Measurements from ENCODE around the gene MON1A.

The MON1A gene, protein sequence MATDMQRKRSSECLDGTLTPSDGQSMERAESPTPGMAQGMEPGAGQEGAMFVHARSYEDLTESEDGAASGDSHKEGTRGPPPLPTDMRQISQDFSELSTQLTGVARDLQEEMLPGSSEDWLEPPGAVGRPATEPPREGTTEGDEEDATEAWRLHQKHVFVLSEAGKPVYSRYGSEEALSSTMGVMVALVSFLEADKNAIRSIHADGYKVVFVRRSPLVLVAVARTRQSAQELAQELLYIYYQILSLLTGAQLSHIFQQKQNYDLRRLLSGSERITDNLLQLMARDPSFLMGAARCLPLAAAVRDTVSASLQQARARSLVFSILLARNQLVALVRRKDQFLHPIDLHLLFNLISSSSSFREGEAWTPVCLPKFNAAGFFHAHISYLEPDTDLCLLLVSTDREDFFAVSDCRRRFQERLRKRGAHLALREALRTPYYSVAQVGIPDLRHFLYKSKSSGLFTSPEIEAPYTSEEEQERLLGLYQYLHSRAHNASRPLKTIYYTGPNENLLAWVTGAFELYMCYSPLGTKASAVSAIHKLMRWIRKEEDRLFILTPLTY

DNA sequence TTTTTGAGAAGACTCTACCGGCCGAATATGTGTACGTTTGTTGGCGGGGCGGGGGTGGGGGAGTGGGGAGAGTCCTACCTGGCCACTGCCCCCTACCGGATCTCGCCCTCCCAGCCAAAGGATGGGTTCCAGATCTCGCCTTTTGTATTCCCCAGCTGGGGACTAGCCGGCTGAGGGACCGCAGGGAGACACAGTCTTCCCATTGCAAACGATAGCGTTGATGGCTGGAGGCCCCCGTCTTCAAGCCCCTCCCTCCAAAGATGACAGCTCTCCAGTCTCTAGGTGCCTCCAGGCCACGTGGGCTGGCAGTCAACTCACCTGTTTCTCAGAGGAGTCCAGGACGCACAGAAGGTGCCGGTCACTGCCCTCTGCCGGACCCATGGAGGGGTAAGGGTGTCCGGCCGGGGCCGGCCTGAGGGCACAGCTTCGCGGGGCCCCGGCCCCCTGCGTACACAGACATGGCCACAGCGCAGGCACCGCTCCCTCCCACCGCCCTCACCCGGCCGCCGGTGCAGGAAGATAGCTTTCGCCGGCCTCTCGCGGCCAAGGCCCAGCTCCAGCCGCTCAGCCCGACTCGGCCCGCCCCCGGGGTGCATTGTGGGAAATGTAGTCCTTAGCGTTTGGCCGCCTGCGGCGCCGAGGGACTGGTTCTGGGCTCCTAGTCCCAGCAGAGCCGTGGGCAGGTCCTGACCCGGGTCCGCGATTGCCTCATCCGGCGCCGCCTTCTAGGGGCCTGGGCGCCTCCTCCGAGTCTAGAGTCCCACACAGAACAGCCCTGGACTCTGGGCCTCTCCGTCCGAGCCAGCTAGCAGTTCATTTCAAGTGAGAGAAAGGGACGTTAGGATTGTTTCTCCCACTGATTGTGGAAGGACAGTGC, at the start of gene MON1A:
Gene MON1A, minus strand, starts transcription at position 521 of the 877 bp plus-strand sequence. CDS start 16,465 bp downstream, outside the sequence.
- peak within 1 kb of the TSS; percentile 99 for H3K4me2 ChIP-seq (ENCODE audit: low read length)
- no peak for TF ChIP-seq EZH2phosphoT487 (IDR thresholded peaks at IDR 0.05; ENCODE audit: borderline replicate concordance, low read length)
- TF ChIP-seq, protein P1, sequence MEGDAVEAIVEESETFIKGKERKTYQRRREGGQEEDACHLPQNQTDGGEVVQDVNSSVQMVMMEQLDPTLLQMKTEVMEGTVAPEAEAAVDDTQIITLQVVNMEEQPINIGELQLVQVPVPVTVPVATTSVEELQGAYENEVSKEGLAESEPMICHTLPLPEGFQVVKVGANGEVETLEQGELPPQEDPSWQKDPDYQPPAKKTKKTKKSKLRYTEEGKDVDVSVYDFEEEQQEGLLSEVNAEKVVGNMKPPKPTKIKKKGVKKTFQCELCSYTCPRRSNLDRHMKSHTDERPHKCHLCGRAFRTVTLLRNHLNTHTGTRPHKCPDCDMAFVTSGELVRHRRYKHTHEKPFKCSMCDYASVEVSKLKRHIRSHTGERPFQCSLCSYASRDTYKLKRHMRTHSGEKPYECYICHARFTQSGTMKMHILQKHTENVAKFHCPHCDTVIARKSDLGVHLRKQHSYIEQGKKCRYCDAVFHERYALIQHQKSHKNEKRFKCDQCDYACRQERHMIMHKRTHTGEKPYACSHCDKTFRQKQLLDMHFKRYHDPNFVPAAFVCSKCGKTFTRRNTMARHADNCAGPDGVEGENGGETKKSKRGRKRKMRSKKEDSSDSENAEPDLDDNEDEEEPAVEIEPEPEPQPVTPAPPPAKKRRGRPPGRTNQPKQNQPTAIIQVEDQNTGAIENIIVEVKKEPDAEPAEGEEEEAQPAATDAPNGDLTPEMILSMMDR (IDR thresholded peaks at IDR 0.05; ENCODE audit: low read depth, low read length, poor library complexity, severe bottlenecking), result peak; percentile 56

DNA sequence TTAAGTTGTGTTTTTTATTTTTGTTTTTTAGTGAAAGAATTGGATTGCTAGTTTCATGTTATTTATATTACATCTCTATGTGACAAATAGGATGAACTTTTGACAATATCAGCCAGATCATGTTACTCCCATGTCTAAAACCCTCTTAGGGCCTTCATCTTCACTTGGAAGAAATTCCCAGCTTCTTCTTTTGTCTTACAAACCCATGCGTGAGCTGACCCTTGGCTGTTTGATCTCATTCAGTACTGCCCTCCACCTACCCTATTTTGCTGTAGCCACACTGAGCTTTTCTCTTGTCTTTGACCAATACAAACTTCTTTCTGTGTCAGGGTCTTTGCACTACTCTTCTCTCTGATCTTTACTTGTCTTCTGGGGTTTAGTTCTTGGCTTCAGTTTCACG, 47.3 kb upstream of the MON1A start:
- no peaks in the 10 kb centered on the region for H3K9me2 ChIP-seq (replicated peaks; ENCODE audit: control insufficient read depth, low read length)
- H3K9me3 ChIP-seq (ENCODE audit: control insufficient read depth, insufficient read depth, low read length), result no peaks in the 10 kb centered on the region
- TF ChIP-seq, protein P1 (IDR thresholded peaks at IDR 0.05; ENCODE audit: low read depth, low read length, poor library complexity, severe bottlenecking), result no peak
- no peak for TF ChIP-seq EZH2phosphoT487 (IDR thresholded peaks at IDR 0.05; ENCODE audit: borderline replicate concordance, low read length)
- H3K36me3 ChIP-seq (ENCODE audit: control insufficient read depth, low read length), result peaks cover 84% of the 10 kb centered on the region
- no peaks in the 10 kb centered on the region for H3K27me3 ChIP-seq (ENCODE audit: control insufficient read depth, low read length)
- no peaks in the 10 kb centered on the region for H4K20me1 ChIP-seq (ENCODE audit: control insufficient read depth, insufficient read depth, low read depth, low read length)
- H3K27ac ChIP-seq (ENCODE audit: low read depth, low read length), result no peak overlapping the region
- H3F3A ChIP-seq (ENCODE audit: control insufficient read depth, insufficient read depth), result peaks cover 9% of the 10 kb centered on the region
- H3K79me2 ChIP-seq (ENCODE audit: control insufficient read depth, low read length), result peaks cover 91% of the 10 kb centered on the region
- no peak overlapping the region for H3K4me3 ChIP-seq (ENCODE audit: low read length)
- H3K4me1 ChIP-seq (ENCODE audit: control insufficient read depth, low read length), result 0 out of 2 replicates have a peak, but pooled peaks cover 6% of the 10 kb centered on the region
- no peak overlapping the region for H3K4me2 ChIP-seq (ENCODE audit: low read length)

More for the DNA sequence above, at the start of gene MON1A:
- Histone ChIP-seq H3K4me3 (ENCODE audit: low read length) (peak within 1 kb of the TSS; percentile 85), H3K27ac (ENCODE audit: low read depth, low read length) (peak within 1 kb of the TSS; percentile 67), H3K79me2 (ENCODE audit: control insufficient read depth, low read length) (peaks cover 40% of the 10 kb centered on the region), H3K9me3 (ENCODE audit: control insufficient read depth, insufficient read depth, low read length) (no peaks in the 10 kb centered on the region), H4K20me1 (ENCODE audit: control insufficient read depth, insufficient read depth, low read depth, low read length) (no peaks in the 10 kb centered on the region), H3F3A (ENCODE audit: control insufficient read depth, insufficient read depth) (no peaks in the 10 kb centered on the region; the same call in 1 of the 2 replicates), H3K4me1 (ENCODE audit: control insufficient read depth, low read length) (peaks cover 39% of the 10 kb centered on the region), H3K36me3 (ENCODE audit: control insufficient read depth, low read length) (peaks cover 14% of the 10 kb centered on the region; the same call in 1 of the 2 replicates), H3K27me3 (ENCODE audit: control insufficient read depth, low read length) (no peaks in the 10 kb centered on the region), H3K9me2 (replicated peaks; ENCODE audit: control insufficient read depth, low read length) (no peaks in the 10 kb centered on the region)

DNA sequence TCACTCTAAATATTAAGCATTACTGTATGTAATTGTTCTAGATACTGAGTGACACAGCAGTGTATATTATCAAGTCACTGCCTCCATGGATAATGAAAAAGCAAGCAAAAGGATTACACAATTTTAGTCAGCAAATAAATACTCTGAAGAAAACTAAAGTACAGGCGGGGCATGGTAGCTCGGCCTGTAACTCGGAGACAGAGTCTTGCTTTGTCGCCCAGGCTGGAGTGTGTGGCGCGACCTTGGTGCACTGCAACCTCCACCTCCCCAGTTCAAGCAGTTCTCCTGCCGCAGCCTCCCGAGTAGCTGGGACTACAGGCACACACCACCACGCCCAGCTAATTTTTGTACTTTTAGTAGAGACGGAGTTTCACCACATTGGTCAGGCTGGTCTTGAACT, 43.0 kb upstream of the MON1A start:
- Histone ChIP-seq H3K36me3 (ENCODE audit: control insufficient read depth, low read length) (peaks cover 80% of the 10 kb centered on the region), H3K27me3 (ENCODE audit: control insufficient read depth, low read length) (no peaks in the 10 kb centered on the region), H3K4me1 (ENCODE audit: control insufficient read depth, low read length) (peaks cover 31% of the 10 kb centered on the region), H3K9me2 (replicated peaks; ENCODE audit: control insufficient read depth, low read length) (no peaks in the 10 kb centered on the region), H3K79me2 (ENCODE audit: control insufficient read depth, low read length) (peaks cover 93% of the 10 kb centered on the region), H4K20me1 (ENCODE audit: control insufficient read depth, insufficient read depth, low read depth, low read length) (no peaks in the 10 kb centered on the region), H3F3A (ENCODE audit: control insufficient read depth, insufficient read depth) (no peaks in the 10 kb centered on the region; the same call in 1 of the 2 replicates), H3K4me3 (ENCODE audit: low read length) (no peak overlapping the region), H3K27ac (ENCODE audit: low read depth, low read length) (no peak overlapping the region), H3K9me3 (ENCODE audit: control insufficient read depth, insufficient read depth, low read length) (no peaks in the 10 kb centered on the region), H3K4me2 (ENCODE audit: low read length) (no peak overlapping the region)
- TF ChIP-seq EZH2phosphoT487 (IDR thresholded peaks at IDR 0.05; ENCODE audit: borderline replicate concordance, low read length), result no peak
- TF ChIP-seq, protein P1 (IDR thresholded peaks at IDR 0.05; ENCODE audit: low read depth, low read length, poor library complexity, severe bottlenecking), result no peak
